GM21737 (cell line): ENCODE data around the gene ABCB1.

ENCODE experiments used
- ATAC-seq: cut with Tn5 transposase; IDR thresholded peaks from one replicate; pipeline ENCODE4 v1.9.1; 2021; ENCODE audit warnings: mild to moderate bottlenecking, moderate library complexity; ENCODE audit not compliant: unreplicated experiment

The ABCB1 gene

GRCh38 chr7:87517136-87517815, 83.4 kb downstream of the ABCB1 start:
- no peak for ATAC-seq

GRCh38 chr7:87513735-87514335, 86.8 kb downstream of the ABCB1 start:
- ATAC-seq: no peak

GRCh38 chr7:87512906-87513305, 87.8 kb downstream of the ABCB1 start:
- ATAC-seq: no peak

- ATAC-seq: no peak
Measured at GRCh38 chr7:87511510-87511909, 89.2 kb downstream of the ABCB1 start.

- ATAC-seq: no peak
Measured at GRCh38 chr7:87510411-87510875, 90.2 kb downstream of the ABCB1 start.

GRCh38 chr7:87507446-87507845, 93.2 kb downstream of the ABCB1 start:
- ATAC-seq: no peak

GRCh38 chr7:87506246-87507180, 94.2 kb downstream of the ABCB1 start:
- ATAC-seq: no peak

GRCh38 chr7:87505557-87506245, 95.0 kb downstream of the ABCB1 start:
- no peak for ATAC-seq

- ATAC-seq: no peak
Measured at GRCh38 chr7:87505122-87505521, 95.6 kb downstream of the ABCB1 start.

- no peak for ATAC-seq
Measured at GRCh38 chr7:87499494-87499893, 101.2 kb downstream of the ABCB1 start.

- no peak for ATAC-seq
Measured at GRCh38 chr7:87498893-87499292, 101.8 kb downstream of the ABCB1 start.

- no peak for ATAC-seq
Measured at GRCh38 chr7:87497482-87497881, 103.2 kb downstream of the ABCB1 start.

- ATAC-seq: no peak
Measured at GRCh38 chr7:87495366-87495765, 105.3 kb downstream of the ABCB1 start.

- no peak for ATAC-seq
Measured at GRCh38 chr7:87494454-87494853, 106.2 kb downstream of the ABCB1 start.

- no peak for ATAC-seq
Measured at GRCh38 chr7:87483131-87483530, 117.6 kb downstream of the ABCB1 start.

- no peak for ATAC-seq
Measured at GRCh38 chr7:87482115-87482514, 118.6 kb downstream of the ABCB1 start.

- no peak for ATAC-seq
Measured at GRCh38 chr7:87480386-87480785, 120.3 kb downstream of the ABCB1 start.

GRCh38 chr7:87479951-87480350, 120.7 kb downstream of the ABCB1 start:
- ATAC-seq: no peak

- no peak for ATAC-seq
Measured at GRCh38 chr7:87476179-87476557, 124.5 kb downstream of the ABCB1 start.

GRCh38 chr7:87475359-87476178, 125.1 kb downstream of the ABCB1 start, which contains the start of gene ABCB4:
Gene ABCB4, minus strand, starts transcription at chr7:87475680. Its CDS starts 215 bp downstream, at chr7:87475465.
- ATAC-seq: peak; percentile 23
